Measurements from ENCODE around the gene FOXL1.

FOXL1 gene

DNA sequence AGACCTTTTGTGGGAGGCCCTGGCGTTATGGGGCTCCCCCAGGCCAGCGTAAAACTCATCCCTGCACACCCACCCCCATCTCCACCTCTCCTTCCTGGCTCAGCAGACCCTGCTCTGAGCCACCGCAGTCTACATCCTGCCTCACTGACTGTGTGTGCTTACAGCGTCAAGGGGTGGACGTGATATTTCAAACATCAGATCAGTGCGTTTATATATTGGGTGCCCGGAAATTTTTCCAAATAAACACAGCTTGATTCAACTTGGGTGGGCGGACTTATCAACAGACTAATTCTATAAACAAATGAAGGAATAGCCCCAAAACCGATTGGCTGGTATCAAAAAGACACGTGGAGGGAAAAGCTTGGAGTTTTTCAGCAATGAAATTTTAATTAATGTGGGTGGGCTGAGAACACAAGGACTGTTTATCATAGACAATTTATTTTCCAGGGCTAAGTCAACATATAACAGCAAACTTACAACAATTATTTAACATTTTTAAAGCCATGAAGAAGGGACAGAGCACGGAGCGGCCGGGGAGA, at the start of gene FOXL1:
Gene FOXL1 (plus strand): TSS at position 489 of the 539 bp plus-strand sequence. CDS start 175 bp downstream, outside the sequence.
- H3K36me3 ChIP-seq (ENCODE audit: insufficient read depth, low read length): no peaks in the 10 kb centered on the region; the same call in 1 of the 2 replicates
- H3K9ac ChIP-seq (ENCODE audit: low read depth, low read length): peak within 1 kb of the TSS; percentile 83
- H3K9me3 ChIP-seq (ENCODE audit: control insufficient read depth, insufficient read depth, low read length): no peaks in the 10 kb centered on the region
- peaks cover 10% of the 10 kb centered on the region for H3K4me1 ChIP-seq (ENCODE audit: insufficient read depth, low read length)

DNA sequence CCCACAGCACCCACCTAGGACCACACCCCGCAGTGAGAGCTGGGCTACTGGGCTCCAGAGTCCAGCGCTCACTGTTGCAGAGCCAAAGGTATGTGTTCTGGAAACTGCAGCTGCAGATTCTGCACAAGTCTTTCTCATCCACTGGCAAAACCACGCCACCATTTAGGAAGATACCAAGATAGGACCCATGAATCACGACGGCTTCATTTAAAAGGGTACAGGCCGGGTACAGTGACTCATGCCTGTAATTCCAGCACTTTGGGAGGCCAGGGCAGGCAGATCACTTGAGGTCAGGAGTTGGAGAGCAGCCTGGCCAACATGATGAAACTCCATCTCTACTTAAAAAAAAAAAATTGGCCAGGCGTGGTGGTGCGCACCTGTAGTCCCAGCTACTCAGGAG, 49.2 kb upstream of the FOXL1 start:
- Histone ChIP-seq H3K9me3 (ENCODE audit: control insufficient read depth, insufficient read depth, low read length) (no peaks in the 10 kb centered on the region), H3K4me1 (ENCODE audit: insufficient read depth, low read length) (no peaks in the 10 kb centered on the region), H3K36me3 (ENCODE audit: insufficient read depth, low read length) (no peaks in the 10 kb centered on the region), H3K9ac (ENCODE audit: low read depth, low read length) (no peak overlapping the region)

GRCh38 chr16:86530251-86531190, 47.8 kb upstream of the FOXL1 start:
- Histone ChIP-seq H3K4me1 (ENCODE audit: insufficient read depth, low read length) (no peaks in the 10 kb centered on the region), H3K9ac (ENCODE audit: low read depth, low read length) (no peak overlapping the region), H3K36me3 (ENCODE audit: insufficient read depth, low read length) (no peaks in the 10 kb centered on the region), H3K9me3 (ENCODE audit: control insufficient read depth, insufficient read depth, low read length) (no peaks in the 10 kb centered on the region)

GRCh38 chr16:86531191-86531545, 47.2 kb upstream of the FOXL1 start:
- Histone ChIP-seq H3K9me3 (ENCODE audit: control insufficient read depth, insufficient read depth, low read length) (no peaks in the 10 kb centered on the region), H3K36me3 (ENCODE audit: insufficient read depth, low read length) (no peaks in the 10 kb centered on the region), H3K4me1 (ENCODE audit: insufficient read depth, low read length) (no peaks in the 10 kb centered on the region), H3K9ac (ENCODE audit: low read depth, low read length) (no peak overlapping the region)

DNA sequence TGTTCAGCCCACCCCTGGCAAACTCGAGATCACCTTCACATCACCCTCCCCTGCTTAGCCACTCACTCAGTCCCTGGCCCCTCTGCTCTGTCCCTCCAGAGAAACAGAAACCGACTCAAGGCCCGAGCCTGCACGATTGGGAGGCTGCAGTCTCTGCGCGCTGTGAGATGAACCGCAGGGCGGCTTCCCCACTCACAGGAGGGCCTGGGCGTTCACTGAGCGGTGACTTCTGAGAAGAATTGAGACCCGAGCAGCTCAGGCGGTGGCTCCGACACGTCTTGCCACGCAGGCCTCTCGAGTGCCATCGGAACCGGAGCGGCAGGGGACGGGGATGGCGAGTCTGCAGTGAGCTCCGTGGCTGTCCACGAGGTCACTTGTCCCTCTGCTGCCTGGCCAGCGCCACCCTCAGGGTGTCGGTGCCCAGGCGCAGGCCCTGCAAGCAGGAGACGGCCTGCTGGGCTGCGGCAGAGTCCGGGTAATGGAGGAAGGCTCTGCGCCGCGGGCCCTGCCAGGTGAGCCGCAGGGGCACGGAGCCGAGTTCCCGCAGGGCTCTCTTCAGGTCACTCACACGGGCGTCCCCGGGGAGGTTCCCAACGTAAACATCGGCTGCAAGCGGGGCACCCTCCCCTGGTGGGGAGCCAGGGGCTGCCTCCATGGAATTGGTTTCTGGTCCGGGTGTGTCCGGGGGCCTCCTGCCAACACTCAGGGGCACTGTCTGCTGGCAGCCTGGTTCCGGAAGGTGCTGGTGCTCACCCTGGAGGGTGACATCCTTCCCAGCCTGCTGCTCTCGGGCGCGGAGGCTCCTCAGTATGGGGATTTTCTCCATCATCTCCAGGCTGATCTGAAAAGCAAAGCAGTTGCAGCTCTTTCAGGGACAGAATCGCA, 46.5 kb upstream of the FOXL1 start:
- Histone ChIP-seq H3K9me3 (ENCODE audit: control insufficient read depth, insufficient read depth, low read length) (no peaks in the 10 kb centered on the region), H3K9ac (ENCODE audit: low read depth, low read length) (no peak overlapping the region), H3K36me3 (ENCODE audit: insufficient read depth, low read length) (no peaks in the 10 kb centered on the region), H3K4me1 (ENCODE audit: insufficient read depth, low read length) (no peaks in the 10 kb centered on the region)

GRCh38 chr16:86532526-86532815, 45.9 kb upstream of the FOXL1 start:
- Histone ChIP-seq H3K4me1 (ENCODE audit: insufficient read depth, low read length) (no peaks in the 10 kb centered on the region), H3K9ac (ENCODE audit: low read depth, low read length) (no peak overlapping the region), H3K36me3 (ENCODE audit: insufficient read depth, low read length) (no peaks in the 10 kb centered on the region), H3K9me3 (ENCODE audit: control insufficient read depth, insufficient read depth, low read length) (no peaks in the 10 kb centered on the region)

- Histone ChIP-seq H3K4me1 (ENCODE audit: insufficient read depth, low read length) (no peaks in the 10 kb centered on the region), H3K9me3 (ENCODE audit: control insufficient read depth, insufficient read depth, low read length) (no peaks in the 10 kb centered on the region), H3K9ac (ENCODE audit: low read depth, low read length) (no peak overlapping the region), H3K36me3 (ENCODE audit: insufficient read depth, low read length) (no peaks in the 10 kb centered on the region)
Measured at GRCh38 chr16:86533076-86533475, 45.3 kb upstream of the FOXL1 start.

DNA sequence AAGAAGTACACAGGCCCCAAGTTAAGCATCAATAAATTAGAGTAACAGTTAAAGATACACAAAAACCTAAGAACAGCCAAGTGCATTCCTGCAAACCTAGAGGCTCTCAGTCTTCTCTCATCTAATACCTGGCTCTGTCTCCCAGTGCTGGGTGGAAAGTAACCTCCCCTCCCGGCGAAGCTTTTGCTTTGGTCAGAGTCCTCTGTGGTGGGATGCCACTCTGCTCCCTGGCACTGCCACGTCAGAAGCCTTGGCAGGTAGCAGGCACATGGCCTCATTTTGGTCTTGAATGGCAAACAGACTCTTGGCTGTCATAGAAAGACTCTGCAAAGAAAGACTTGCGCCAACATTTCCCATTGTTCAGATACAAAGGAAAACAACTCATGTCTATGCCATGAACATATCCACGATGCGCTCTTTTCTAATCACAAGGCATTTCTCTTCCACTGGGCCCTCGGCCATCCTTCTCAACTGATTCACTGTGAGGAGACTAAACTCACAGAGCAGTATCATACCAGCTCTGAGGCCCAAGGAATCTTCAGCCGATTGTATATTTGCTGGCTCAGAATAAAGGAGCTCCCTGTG, 44.5 kb upstream of the FOXL1 start:
- H3K36me3 ChIP-seq (ENCODE audit: insufficient read depth, low read length): no peaks in the 10 kb centered on the region
- no peaks in the 10 kb centered on the region for H3K9me3 ChIP-seq (ENCODE audit: control insufficient read depth, insufficient read depth, low read length)
- no peak overlapping the region for H3K9ac ChIP-seq (ENCODE audit: low read depth, low read length)
- H3K4me1 ChIP-seq (ENCODE audit: insufficient read depth, low read length): no peaks in the 10 kb centered on the region

DNA sequence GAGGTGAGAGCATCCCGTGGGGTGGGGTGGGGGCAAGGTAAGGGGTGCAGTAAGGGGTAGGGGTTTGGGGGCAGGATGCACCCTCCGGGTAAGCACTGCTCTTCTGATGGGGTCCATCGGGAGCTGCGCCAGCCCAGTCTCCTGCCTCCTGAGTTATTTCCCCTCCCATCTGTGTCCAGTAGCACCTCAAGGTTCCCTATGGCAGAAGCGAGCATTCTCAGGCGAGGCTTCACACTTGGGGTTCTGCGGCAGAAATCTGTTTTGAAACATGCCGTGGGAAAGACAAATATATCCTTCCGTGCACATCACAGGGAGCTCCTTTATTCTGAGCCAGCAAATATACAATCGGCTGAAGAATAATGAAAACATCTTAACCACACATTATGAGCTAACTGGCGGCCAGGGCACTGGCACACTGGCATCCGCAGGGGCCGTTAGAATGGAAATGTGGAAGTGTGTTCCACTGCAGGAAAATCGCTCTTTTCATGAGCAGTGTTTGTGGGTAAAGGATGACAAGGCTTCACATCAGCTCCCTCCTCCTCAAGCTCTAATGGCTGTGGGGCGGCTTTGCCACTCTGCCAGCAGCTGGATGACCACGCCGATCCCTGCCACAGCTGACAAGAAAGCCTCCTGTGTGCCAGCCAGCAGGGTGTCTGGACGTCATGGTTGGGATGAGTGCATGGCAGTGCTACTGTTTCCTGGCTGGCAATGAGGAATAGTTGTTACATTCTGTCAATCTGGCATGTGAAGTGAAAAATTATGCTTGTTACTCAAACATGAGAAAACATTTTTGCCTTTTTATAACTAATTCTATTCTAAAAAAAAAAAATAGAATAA, 43.4 kb upstream of the FOXL1 start:
- no peaks in the 10 kb centered on the region for H3K4me1 ChIP-seq (ENCODE audit: insufficient read depth, low read length)
- H3K9ac ChIP-seq (ENCODE audit: low read depth, low read length): no peak overlapping the region
- no peaks in the 10 kb centered on the region; the same call in 1 of the 2 replicates for H3K36me3 ChIP-seq (ENCODE audit: insufficient read depth, low read length)

GRCh38 chr16:86536621-86537020, 41.7 kb upstream of the FOXL1 start:
- Histone ChIP-seq H3K9ac (ENCODE audit: low read depth, low read length) (no peak overlapping the region), H3K36me3 (ENCODE audit: insufficient read depth, low read length) (no peaks in the 10 kb centered on the region; the same call in 1 of the 2 replicates), H3K9me3 (ENCODE audit: control insufficient read depth, insufficient read depth, low read length) (no peaks in the 10 kb centered on the region), H3K4me1 (ENCODE audit: insufficient read depth, low read length) (no peaks in the 10 kb centered on the region)

More for the DNA sequence above, 43.4 kb upstream of the FOXL1 start:
- no peaks in the 10 kb centered on the region for H3K9me3 ChIP-seq (ENCODE audit: control insufficient read depth, insufficient read depth, low read length)

GRCh38 chr16:86537486-86537885, 40.9 kb upstream of the FOXL1 start:
- no peaks in the 10 kb centered on the region for H3K4me1 ChIP-seq (ENCODE audit: insufficient read depth, low read length)
- no peaks in the 10 kb centered on the region; the same call in 1 of the 2 replicates for H3K36me3 ChIP-seq (ENCODE audit: insufficient read depth, low read length)
- no peak overlapping the region for H3K9ac ChIP-seq (ENCODE audit: low read depth, low read length)
- H3K9me3 ChIP-seq (ENCODE audit: control insufficient read depth, insufficient read depth, low read length): no peaks in the 10 kb centered on the region

DNA sequence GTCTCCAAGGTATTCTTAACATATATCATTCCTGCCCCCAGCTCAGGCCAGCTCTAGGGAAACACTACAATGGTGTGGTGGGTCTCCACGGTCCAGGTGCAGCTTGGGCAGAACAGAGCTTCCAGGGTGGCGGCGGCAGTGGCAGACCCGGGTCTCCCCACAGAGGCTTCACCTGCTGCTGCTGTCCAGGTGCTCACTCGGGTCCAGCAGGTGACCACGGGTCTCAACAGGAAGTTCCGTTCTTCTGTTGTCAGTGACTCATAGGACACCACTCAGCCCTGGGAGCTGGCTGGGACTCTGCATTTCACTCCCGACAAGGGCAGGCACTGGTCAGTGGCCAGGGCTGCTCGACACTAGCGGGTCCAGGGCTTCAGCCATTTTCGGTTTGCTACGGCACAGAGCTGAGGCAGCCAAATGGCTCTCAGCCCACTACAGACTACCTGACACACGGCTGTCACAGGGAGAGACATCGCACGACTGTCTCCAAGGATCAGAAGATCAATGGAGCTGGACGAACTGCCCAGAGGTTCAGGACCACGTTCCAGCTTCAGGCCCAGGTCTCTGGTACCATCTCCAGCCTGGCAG, 40.1 kb upstream of the FOXL1 start:
- Histone ChIP-seq H3K9me3 (ENCODE audit: control insufficient read depth, insufficient read depth, low read length) (no peaks in the 10 kb centered on the region), H3K9ac (ENCODE audit: low read depth, low read length) (no peak overlapping the region), H3K4me1 (ENCODE audit: insufficient read depth, low read length) (no peaks in the 10 kb centered on the region), H3K36me3 (ENCODE audit: insufficient read depth, low read length) (no peaks in the 10 kb centered on the region; the same call in 1 of the 2 replicates)

- Histone ChIP-seq H3K9me3 (ENCODE audit: control insufficient read depth, insufficient read depth, low read length) (no peaks in the 10 kb centered on the region), H3K36me3 (ENCODE audit: insufficient read depth, low read length) (no peaks in the 10 kb centered on the region; the same call in 1 of the 2 replicates), H3K4me1 (ENCODE audit: insufficient read depth, low read length) (no peaks in the 10 kb centered on the region), H3K9ac (ENCODE audit: low read depth, low read length) (no peak overlapping the region)
Measured at GRCh38 chr16:86540894-86541293, 37.5 kb upstream of the FOXL1 start.

Measured in ES-I3 (cell line).